NCI-H1694 treated with DMSO at 0.1 percent for 48 hours (cell line): ENCODE data around the gene PHAF1.
"Not testable (repeated sequence)": the region's sequence is repeated elsewhere in the genome, so short reads cannot be mapped to it uniquely, and the experiment has no call there.

Experiments
- DNase-seq: peaks from one replicate; lab custom pipeline; 2025; lab: John Stamatoyannopoulos, UW

PHAF1 gene

GRCh38 chr16:67105246-67105645 lies 4.5 kb upstream of the PHAF1 start:
- no peak for DNase-seq

GRCh38 chr16:67105881-67106280 lies 3.9 kb upstream of the PHAF1 start:
- no peak for DNase-seq

- DNase-seq: no peak
These were observed 1.3 kb upstream of the PHAF1 start for GRCh38 chr16:67108489-67108888.

- no peak for DNase-seq
These were observed 772 bp upstream of the PHAF1 start for GRCh38 chr16:67108931-67109406.

- DNase-seq: no peak
These were observed 2.3 kb downstream of the PHAF1 start for GRCh38 chr16:67111951-67112444.

- DNase-seq: no peak
These were observed 3.1 kb downstream of the PHAF1 start for GRCh38 chr16:67112591-67113399.

- DNase-seq: no peak
These were observed 5.1 kb downstream of the PHAF1 start for GRCh38 chr16:67114793-67115192.

GRCh38 chr16:67115639-67116038 lies 5.9 kb downstream of the PHAF1 start:
- DNase-seq: no peak

- no peak for DNase-seq
These were observed 6.9 kb downstream of the PHAF1 start for GRCh38 chr16:67116388-67117311.

GRCh38 chr16:67117716-67118115 lies 8.0 kb downstream of the PHAF1 start:
- DNase-seq: no peak

- no peak for DNase-seq
These were observed 10.3 kb downstream of the PHAF1 start for GRCh38 chr16:67120025-67120424.

GRCh38 chr16:67122799-67123198 lies 13.1 kb downstream of the PHAF1 start:
- not testable (repeated sequence) for DNase-seq

- DNase-seq: no peak
These were observed 18.7 kb downstream of the PHAF1 start for GRCh38 chr16:67128417-67128816.

- DNase-seq: no peak
These were observed 19.1 kb downstream of the PHAF1 start for GRCh38 chr16:67128887-67129286.

GRCh38 chr16:67129422-67129821 lies 19.7 kb downstream of the PHAF1 start:
- no peak for DNase-seq

- no peak for DNase-seq
These were observed 27.9 kb downstream of the PHAF1 start for GRCh38 chr16:67137605-67138004.

- no peak for DNase-seq
These were observed 31.6 kb downstream of the PHAF1 start for GRCh38 chr16:67141391-67141790.

GRCh38 chr16:67142342-67142741 lies 32.6 kb downstream of the PHAF1 start:
- DNase-seq: no peak

GRCh38 chr16:67144943-67145342 lies 35.2 kb downstream of the PHAF1 start:
- DNase-seq: no peak

- no peak for DNase-seq
These were observed 36.0 kb downstream of the PHAF1 start for GRCh38 chr16:67145746-67146145.

GRCh38 chr16:67146523-67147357 lies 37.0 kb downstream of the PHAF1 start:
- DNase-seq: no peak
